ENCODE results near the gene CES2. TPM values are rescaled to one million over a fixed set of nuclear protein-coding genes. Genes with fewer than 3 reads are reported as not detected.
A peak's percentile ranks its signal among the peaks of the same experiment; 100 is the strongest.

The CES2 gene
- total and polyA plus RNA-seq, 9 of the 15 experiments (the other 6 are each of a cell fraction or from before 2014, with no cell fraction given): 2.2 to 37.9 (median 24.4) TPM

DNA sequence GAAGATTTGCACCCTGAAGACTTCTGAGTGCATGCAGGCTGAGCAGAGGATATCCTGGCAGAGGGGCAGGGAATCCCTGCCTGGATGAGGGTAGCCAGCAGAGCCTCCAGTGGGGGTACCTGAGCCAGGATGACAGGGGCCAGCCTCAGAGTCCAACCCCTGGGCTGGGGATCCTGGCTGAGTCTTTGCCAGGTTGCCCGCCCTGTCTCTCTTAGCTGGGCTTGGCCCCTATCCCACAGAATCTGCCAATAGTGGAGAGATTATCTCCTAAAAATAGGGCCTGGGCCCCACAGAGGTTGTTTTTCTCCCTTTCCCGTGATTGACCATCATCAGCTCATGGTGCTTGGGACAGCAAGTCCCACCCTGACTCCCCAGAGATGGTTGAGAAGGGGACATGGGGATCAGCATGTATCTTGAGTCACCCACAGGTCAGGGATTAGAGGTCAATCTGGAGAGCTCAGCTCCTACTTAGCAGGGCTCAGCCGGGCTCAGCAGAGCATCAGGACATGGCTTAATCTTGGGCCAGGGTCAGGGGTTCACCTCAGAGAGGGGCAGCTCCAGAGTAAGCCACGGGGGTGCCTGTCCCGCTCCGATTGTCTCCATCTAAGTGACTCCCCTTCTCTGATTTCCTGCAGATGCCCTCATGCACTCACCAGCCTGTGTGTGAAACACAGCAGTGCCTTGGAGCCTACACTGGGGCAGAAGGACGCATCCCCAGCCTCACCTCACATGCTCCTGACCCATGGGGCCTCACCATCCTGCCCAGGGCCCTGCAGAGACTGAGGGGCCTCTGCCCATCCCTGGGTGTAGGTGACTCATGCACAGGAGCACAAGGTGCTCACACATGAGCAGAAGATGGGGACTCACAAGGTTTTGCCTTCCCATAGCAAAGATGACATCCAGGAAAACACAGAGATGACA, 28.1 kb upstream of the CES2 start:
- ChIA-PET CTCF (ENCODE audit: low intra/inter-chr PET ratio) (interaction anchor here (0.9 kb wide), 1 partner anchor 15 kb away, joined by 3 read pairs; no protein-coding TSS in a partner anchor), POLR2A (interaction anchor here (1.0 kb wide), 1 partner anchor 22 kb away, joined by 3 read pairs; no protein-coding TSS in a partner anchor)
- peak overlapping the region in 1 of 2 experiments; percentile 43; a peak in 1 of 4 replicates for H3K9ac ChIP-seq (ENCODE audit: insufficient read depth in 1 of 2, low read depth in 2 of 2, low read length in 2 of 2)
- H4K20me1 ChIP-seq (replicated peaks; ENCODE audit: control insufficient read depth, insufficient read depth, low read length): no peaks in the 10 kb centered on the region
- BruUV-seq (replicated peaks): no TSS peak
- H3K27me3 ChIP-seq (ENCODE audit: control insufficient read depth in 2 of 2, insufficient read depth in 2 of 2, low read length in 2 of 2): peaks cover 0 to 5% of the 10 kb centered on the region in 2 experiments; a peak in 2 of 5 replicates
- TF ChIP-seq, protein P1, sequence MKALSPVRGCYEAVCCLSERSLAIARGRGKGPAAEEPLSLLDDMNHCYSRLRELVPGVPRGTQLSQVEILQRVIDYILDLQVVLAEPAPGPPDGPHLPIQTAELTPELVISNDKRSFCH (CRISPR knock-in tag; IDR thresholded peaks at IDR 0.05): no peak
- TF ChIP-seq, protein P1 (tag; IDR thresholded peaks at IDR 0.05): no peak
- no peak for TF ChIP-seq RFX7 (CRISPR knock-in tag; IDR thresholded peaks at IDR 0.05)
- no peak for TF ChIP-seq RFX5 (IDR thresholded peaks at IDR 0.05; ENCODE audit: low read depth, low read length)
- TF ChIP-seq FOXM1 (IDR thresholded peaks at IDR 0.05; ENCODE audit: low read depth): no peak
- TF ChIP-seq FOXM1 (CRISPR knock-in tag; IDR thresholded peaks at IDR 0.05; ENCODE audit: low read depth): no peak
- TF ChIP-seq ZFP1 (CRISPR knock-in tag; IDR thresholded peaks at IDR 0.05): no peak
- no peaks in the 10 kb centered on the region for H3K79me2 ChIP-seq (ENCODE audit: control insufficient read depth, insufficient read depth, low read length)
- in situ Hi-C loops (cut with MboI) (no loop called here), intact Hi-C loops (cut with micrococcal nuclease) (no loop called here)
- FAIRE-seq (no peak), ATAC-seq (no peak), DNase-seq (ENCODE audit: extremely low read depth in 1 of 4, low spot score in 3 of 4) (no peak)
- 25% methylated on average over 7 of the region's 7 CpGs for WGBS (ENCODE audit: insufficient coverage, low coverage, missing lambda C conversion rate)
- no peak overlapping the region for H3K4me3 ChIP-seq
- H3K27ac ChIP-seq (ENCODE audit: extremely low read depth, low read depth, low read length): no peak overlapping the region
- no peak overlapping the region for H2AFZ ChIP-seq (ENCODE audit: low read depth, low read length)
- no peaks in the 10 kb centered on the region for H3K9me1 ChIP-seq (ENCODE audit: control insufficient read depth, insufficient read depth, low read length)
- H3K36me3 ChIP-seq (ENCODE audit: control insufficient read depth, insufficient read depth, low read length): no peaks in the 10 kb centered on the region
- peaks cover 16 to 39% of the 10 kb centered on the region in 2 experiments; a peak in 4 of 5 replicates for H3K4me1 ChIP-seq (replicated peaks in 1 of 2; ENCODE audit: control insufficient read depth in 2 of 2, insufficient read depth in 2 of 2, low read length in 2 of 2)
- no peaks in the 10 kb centered on the region for H3K9me3 ChIP-seq (replicated peaks; ENCODE audit: control insufficient read depth, insufficient read depth, low read depth, low read length)
- H3K4me2 ChIP-seq (ENCODE audit: insufficient read depth, low read length): no peak overlapping the region
